ENCODE results near the gene GSC2.

The GSC2 gene

DNA sequence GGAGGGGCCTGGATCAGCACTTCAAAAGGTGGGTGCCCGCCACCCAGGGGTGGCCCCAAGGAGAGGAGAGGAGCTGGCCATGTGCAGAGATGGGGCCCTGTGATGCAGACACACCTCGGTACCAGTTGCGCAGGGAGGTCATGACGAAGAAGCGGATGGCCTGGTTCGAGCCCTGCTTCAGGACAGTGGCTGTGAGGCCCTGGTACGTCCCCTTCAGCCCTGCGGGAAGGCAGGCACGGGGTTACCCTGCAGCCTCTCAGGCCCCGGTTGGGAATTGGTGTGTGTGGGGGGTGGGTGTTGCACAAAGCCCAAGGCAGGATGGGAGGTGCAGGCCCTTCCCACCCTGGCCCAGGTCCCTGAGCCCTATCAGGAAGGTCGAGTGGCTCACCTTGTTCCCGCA, 26.6 kb upstream of the GSC2 start:
- peak overlapping the region; percentile 67 for H3K4me3 ChIP-seq (ENCODE audit: low read length)
- TF ChIP-seq, protein P1, sequence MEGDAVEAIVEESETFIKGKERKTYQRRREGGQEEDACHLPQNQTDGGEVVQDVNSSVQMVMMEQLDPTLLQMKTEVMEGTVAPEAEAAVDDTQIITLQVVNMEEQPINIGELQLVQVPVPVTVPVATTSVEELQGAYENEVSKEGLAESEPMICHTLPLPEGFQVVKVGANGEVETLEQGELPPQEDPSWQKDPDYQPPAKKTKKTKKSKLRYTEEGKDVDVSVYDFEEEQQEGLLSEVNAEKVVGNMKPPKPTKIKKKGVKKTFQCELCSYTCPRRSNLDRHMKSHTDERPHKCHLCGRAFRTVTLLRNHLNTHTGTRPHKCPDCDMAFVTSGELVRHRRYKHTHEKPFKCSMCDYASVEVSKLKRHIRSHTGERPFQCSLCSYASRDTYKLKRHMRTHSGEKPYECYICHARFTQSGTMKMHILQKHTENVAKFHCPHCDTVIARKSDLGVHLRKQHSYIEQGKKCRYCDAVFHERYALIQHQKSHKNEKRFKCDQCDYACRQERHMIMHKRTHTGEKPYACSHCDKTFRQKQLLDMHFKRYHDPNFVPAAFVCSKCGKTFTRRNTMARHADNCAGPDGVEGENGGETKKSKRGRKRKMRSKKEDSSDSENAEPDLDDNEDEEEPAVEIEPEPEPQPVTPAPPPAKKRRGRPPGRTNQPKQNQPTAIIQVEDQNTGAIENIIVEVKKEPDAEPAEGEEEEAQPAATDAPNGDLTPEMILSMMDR (conservative IDR thresholded peaks at IDR 0.05; ENCODE audit: low read length), result no peak
- no peak for DNase-seq (ENCODE audit: low read depth)

DNA sequence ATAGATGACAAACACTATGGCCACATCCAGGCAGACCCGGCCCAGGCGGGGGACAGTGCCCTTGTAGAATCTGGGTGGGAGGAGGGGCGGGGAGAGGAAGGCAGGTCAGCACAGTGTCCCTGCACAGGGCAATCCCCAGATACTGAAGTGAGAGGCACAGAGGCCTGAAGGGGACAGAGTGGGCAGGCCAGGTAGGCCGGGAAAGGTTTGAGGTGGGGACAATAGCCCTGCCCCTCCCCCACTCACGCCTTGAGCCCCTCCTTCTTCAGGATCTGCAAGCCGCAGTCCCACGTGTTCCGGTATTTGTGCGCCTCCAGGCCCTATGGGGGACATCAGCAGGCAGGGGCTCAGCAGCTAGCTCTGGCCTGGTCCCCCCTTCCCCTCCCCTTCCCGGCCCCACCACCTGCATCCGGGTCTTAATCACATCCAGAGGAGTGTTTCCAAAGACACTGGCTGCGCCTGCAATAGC, 26.1 kb upstream of the GSC2 start:
- no peak for DNase-seq (ENCODE audit: low read depth)
- TF ChIP-seq, protein P1 (conservative IDR thresholded peaks at IDR 0.05; ENCODE audit: low read length), result no peak
- no peak overlapping the region for H3K4me3 ChIP-seq (ENCODE audit: low read length)

DNA sequence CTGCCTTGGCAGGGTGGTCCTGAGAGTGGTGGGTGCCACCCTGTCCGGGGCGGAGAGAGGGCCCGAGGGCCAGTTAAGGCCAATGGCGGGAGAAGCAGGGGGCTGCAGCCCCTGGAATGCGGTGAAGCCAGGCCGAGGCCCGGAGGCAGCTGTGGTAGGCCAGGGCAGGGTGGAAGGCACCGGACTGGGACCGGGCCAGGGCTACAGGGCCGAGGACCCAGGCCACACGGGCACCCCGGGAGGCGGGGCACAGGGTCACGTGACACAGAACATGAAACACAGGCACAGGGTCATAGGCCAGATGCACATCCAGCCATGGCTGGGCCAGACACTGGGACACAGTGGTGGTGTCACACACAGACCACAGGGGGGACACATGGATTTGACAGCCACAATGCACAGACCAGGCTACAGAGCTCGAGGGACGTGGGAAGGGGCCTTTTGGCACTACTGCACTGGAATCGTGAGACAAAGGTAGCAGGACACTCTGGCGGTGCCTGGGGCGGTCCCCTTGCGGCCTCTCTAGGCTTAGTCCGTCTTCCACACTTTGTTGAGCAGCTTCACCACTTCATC, 25.6 kb upstream of the GSC2 start:
- TF ChIP-seq, protein P1 (conservative IDR thresholded peaks at IDR 0.05; ENCODE audit: low read length), result no peak
- no peak overlapping the region for H3K4me3 ChIP-seq (ENCODE audit: low read length)
- DNase-seq (ENCODE audit: low read depth), result no peak

DNA sequence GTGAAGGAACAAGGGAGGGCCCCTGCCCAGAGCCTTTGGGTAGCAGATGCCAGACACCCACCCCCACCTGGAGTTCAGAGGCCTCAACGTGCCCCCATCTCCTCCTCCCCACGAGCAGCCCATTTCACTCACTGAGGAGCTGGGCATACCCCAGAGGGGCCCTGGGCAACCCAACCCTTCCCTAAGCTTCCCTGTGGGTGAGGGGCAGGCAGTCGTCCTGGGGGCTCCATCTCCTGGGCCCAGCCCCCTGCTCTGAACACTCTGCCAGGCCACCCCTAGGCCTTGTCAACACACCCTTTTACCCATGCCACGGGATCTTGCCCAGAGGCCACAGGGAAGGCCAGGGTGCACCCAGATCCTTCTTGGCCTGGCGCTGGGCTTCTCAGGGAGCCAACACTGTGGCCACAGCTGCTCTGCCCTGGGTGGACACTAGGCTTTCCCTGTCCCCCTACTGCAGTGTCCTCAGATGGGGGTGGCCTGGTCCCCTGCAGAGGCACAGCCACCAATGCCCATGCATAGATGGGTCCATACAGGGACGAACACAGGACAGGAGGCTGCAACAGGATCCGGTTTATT, 25.0 kb upstream of the GSC2 start:
- TF ChIP-seq, protein P1 (conservative IDR thresholded peaks at IDR 0.05; ENCODE audit: low read length), result no peak

DNA sequence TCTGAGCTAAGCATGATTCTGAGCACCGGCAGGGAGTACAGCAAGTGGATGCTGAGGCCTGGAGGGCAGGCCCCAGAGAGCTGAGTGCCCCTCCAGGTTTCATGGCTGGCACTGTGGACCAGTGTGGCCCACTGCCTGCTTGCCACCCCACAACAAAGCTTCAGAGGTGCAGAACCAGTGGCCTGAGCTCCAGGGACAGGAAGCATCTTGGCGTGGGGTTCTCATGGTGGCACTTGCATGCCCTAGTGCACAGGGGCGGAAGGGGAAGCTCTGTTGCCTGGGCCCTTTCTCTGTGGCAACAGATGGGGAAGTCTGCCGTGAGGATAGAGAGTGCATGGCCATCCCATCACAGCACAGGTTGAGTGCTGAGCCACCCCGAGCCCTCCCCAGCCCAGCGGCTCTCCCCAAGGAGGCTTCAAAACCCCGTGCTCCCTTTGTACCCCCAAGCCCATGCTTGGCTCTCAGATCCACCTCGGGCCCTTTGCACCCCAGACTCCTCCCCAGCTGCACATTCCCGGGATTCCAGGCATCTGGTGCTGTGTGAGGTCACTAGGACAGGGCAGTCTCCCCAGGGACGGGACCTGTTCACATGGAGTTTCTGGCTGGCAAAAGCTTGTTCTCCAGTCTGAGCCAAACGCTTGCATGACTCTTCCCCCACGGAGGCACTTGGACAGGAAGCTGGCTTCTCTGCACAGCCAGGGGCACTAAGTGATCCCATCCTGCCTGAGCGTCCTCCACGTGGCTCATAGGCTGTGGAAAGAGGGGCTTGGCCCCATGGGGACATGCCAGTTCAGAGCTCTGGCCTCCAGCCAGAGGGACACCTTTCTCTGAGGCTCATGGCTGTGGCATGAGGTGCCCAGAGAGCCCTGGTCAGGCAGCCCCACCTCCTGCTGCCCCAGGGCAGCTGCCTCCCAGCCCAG, 24.3 kb upstream of the GSC2 start:
- peak; percentile 94 for DNase-seq (ENCODE audit: low read depth)
- TF ChIP-seq, protein P1 (conservative IDR thresholded peaks at IDR 0.05; ENCODE audit: low read length), result no peak
- H3K4me3 ChIP-seq (ENCODE audit: low read length), result peak overlapping the region; percentile 17

More for the DNA sequence above, 25.0 kb upstream of the GSC2 start:
- H3K4me3 ChIP-seq (ENCODE audit: low read length), result no peak overlapping the region; the same call in 1 of the 2 replicates
- no peak for DNase-seq (ENCODE audit: low read depth)

DNA sequence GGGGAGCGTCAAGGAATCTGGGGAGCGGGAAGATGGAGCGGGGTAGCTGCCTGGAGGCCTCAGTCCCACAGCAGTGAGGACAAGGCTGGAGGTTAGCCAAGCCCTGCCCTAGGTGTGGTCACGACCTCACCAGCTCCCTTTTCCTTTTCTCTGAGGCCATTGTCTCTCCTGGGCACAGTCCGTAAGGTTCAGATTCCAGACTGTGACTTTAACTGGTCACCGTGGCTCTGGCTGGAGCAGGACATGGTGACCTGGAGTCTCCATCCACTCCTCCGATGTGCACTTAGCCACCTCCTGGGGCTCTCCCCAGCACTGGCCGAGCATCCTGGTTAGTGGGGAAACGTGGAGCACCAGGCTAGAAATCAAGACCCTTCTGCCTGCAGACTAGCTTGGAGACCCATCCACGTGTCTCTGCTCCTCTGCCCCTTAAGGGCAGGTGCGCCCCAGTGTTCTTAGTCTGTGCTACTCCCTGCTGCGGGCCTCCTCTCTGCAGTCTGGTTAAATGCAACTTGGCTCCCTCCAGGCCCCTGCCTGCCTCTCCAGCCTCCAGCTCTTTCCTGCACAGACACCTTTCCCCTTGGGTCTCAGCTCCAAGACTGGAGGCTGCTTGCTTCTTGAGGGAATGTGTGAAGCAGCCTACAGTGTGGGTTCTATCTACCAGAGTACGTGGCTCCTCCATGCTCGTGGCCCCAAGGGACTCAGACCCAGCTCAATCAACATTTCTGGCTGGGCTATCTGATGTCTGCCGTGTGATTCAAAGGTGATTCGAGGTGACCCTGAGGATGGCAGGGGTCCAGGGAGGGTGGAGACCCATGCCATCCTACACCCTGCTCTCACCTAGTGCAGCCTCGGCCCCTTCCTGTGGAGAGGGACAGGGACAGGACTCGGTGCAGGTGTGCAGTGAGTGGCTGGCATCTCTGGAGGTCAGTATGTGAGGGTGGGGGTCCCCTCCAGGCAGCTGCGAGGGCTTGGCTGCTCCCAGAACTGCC, 23.2 kb upstream of the GSC2 start:
- TF ChIP-seq, protein P1 (conservative IDR thresholded peaks at IDR 0.05; ENCODE audit: low read length), result no peak
- H3K4me3 ChIP-seq (ENCODE audit: low read length), result peak overlapping the region; percentile 91
- no peak for DNase-seq (ENCODE audit: low read depth)
